ENCODE data around the gene NDUFS7. TPM values are rescaled to one million over a fixed set of nuclear protein-coding genes. Genes with fewer than 3 reads are reported as not detected.
A peak's percentile ranks its signal among the peaks of the same experiment; 100 is the strongest.

NDUFS7 gene
- total RNA-seq, 1 experiment from 2014 or later, result 83.4 TPM

GRCh38 chr19:1407528-1408299 lies 24.0 kb downstream of the NDUFS7 start, which contains the start of gene DAZAP1:
DAZAP1 (plus strand) TSS chr19:1407586; CDS start chr19:1407774, 188 bp downstream.
- H3K4me3 ChIP-seq, result peak within 1 kb of the TSS; percentile 98
- peaks cover 50% of the 10 kb centered on the region for H3K36me3 ChIP-seq
- peak in 1 of 2 experiments; percentile 22 for DNase-seq (ENCODE audit: low read depth in 1 of 2, low spot score in 2 of 2)
- H3K4me1 ChIP-seq (replicated peaks), result peaks cover 39% of the 10 kb centered on the region
- peak within 1 kb of the TSS; percentile 91 for H3K27ac ChIP-seq
- H3K9me3 ChIP-seq (replicated peaks), result no peaks in the 10 kb centered on the region; the same call in 1 of the 2 replicates
- H3K27me3 ChIP-seq (replicated peaks), result no peaks in the 10 kb centered on the region

- H3K9me3 ChIP-seq (replicated peaks), result no peaks in the 10 kb centered on the region; the same call in 1 of the 2 replicates
- peaks cover 58% of the 10 kb centered on the region for H3K36me3 ChIP-seq
- H3K4me3 ChIP-seq, result peak overlapping the region; percentile 98
- no peaks in the 10 kb centered on the region for H3K27me3 ChIP-seq (replicated peaks)
- peak; percentile 64 to 67 for DNase-seq (ENCODE audit: low read depth in 1 of 2, low spot score in 2 of 2)
- H3K4me1 ChIP-seq (replicated peaks), result peaks cover 30% of the 10 kb centered on the region
- H3K27ac ChIP-seq, result peak overlapping the region; percentile 91
These were observed 24.8 kb downstream of the NDUFS7 start for GRCh38 chr19:1408300-1409203.

GRCh38 chr19:1409204-1410005 lies 25.7 kb downstream of the NDUFS7 start:
- Histone ChIP-seq H3K36me3 (peaks cover 67% of the 10 kb centered on the region), H3K4me1 (replicated peaks) (peaks cover 30% of the 10 kb centered on the region), H3K27ac (peak overlapping the region; percentile 91; the same call in 1 of the 2 replicates), H3K9me3 (replicated peaks) (no peaks in the 10 kb centered on the region; the same call in 1 of the 2 replicates), H3K4me3 (peak overlapping the region; percentile 98), H3K27me3 (replicated peaks) (no peaks in the 10 kb centered on the region)
- DNase-seq (ENCODE audit: low read depth in 1 of 2, low spot score in 2 of 2), result no peak

GRCh38 chr19:1410136-1410786 lies 26.6 kb downstream of the NDUFS7 start:
- Histone ChIP-seq H3K4me1 (replicated peaks) (peaks cover 30% of the 10 kb centered on the region), H3K9me3 (replicated peaks) (no peaks in the 10 kb centered on the region; the same call in 1 of the 2 replicates), H3K27me3 (replicated peaks) (no peaks in the 10 kb centered on the region), H3K27ac (no peak overlapping the region), H3K4me3 (no peak overlapping the region), H3K36me3 (peaks cover 71% of the 10 kb centered on the region)
- no peak for DNase-seq (ENCODE audit: low read depth in 1 of 2, low spot score in 2 of 2)

- DNase-seq (ENCODE audit: low read depth in 1 of 2, low spot score in 2 of 2), result no peak
- H3K4me3 ChIP-seq, result no peak overlapping the region
- peaks cover 30% of the 10 kb centered on the region for H3K4me1 ChIP-seq (replicated peaks)
- H3K27me3 ChIP-seq (replicated peaks), result no peaks in the 10 kb centered on the region
- H3K36me3 ChIP-seq, result peaks cover 75% of the 10 kb centered on the region
- no peak overlapping the region for H3K27ac ChIP-seq
- H3K9me3 ChIP-seq (replicated peaks), result no peaks in the 10 kb centered on the region; the same call in 1 of the 2 replicates
These were observed 27.1 kb downstream of the NDUFS7 start for GRCh38 chr19:1410789-1411188.

- no peak for DNase-seq (ENCODE audit: low read depth in 1 of 2, low spot score in 2 of 2)
- no peak overlapping the region for H3K4me3 ChIP-seq
- H3K27ac ChIP-seq, result no peak overlapping the region
- H3K27me3 ChIP-seq (replicated peaks), result no peaks in the 10 kb centered on the region
- H3K36me3 ChIP-seq, result peaks cover 83% of the 10 kb centered on the region
- no peaks in the 10 kb centered on the region; the same call in 1 of the 2 replicates for H3K9me3 ChIP-seq (replicated peaks)
- peaks cover 29% of the 10 kb centered on the region for H3K4me1 ChIP-seq (replicated peaks)
These were observed 27.8 kb downstream of the NDUFS7 start for GRCh38 chr19:1411255-1412191.

GRCh38 chr19:1412323-1412923 lies 28.7 kb downstream of the NDUFS7 start:
- Histone ChIP-seq H3K4me3 (no peak overlapping the region), H3K36me3 (peaks cover 92% of the 10 kb centered on the region), H3K27ac (no peak overlapping the region), H3K9me3 (replicated peaks) (no peaks in the 10 kb centered on the region; the same call in 1 of the 2 replicates), H3K27me3 (replicated peaks) (no peaks in the 10 kb centered on the region), H3K4me1 (replicated peaks) (peaks cover 23% of the 10 kb centered on the region)
- no peak for DNase-seq (ENCODE audit: low read depth in 1 of 2, low spot score in 2 of 2)

- DNase-seq (ENCODE audit: low read depth in 1 of 2, low spot score in 2 of 2), result no peak
- H3K4me1 ChIP-seq (replicated peaks), result peaks cover 23% of the 10 kb centered on the region
- no peak overlapping the region for H3K4me3 ChIP-seq
- no peaks in the 10 kb centered on the region for H3K27me3 ChIP-seq (replicated peaks)
- no peak overlapping the region for H3K27ac ChIP-seq
- no peaks in the 10 kb centered on the region for H3K9me3 ChIP-seq (replicated peaks)
- H3K36me3 ChIP-seq, result peaks cover 92% of the 10 kb centered on the region
These were observed 29.5 kb downstream of the NDUFS7 start for GRCh38 chr19:1412995-1413800.

- Histone ChIP-seq H3K27me3 (replicated peaks) (no peaks in the 10 kb centered on the region), H3K9me3 (replicated peaks) (no peaks in the 10 kb centered on the region), H3K36me3 (peaks cover 83% of the 10 kb centered on the region), H3K27ac (no peak overlapping the region), H3K4me1 (replicated peaks) (no peaks in the 10 kb centered on the region), H3K4me3 (no peak overlapping the region)
- DNase-seq (ENCODE audit: low read depth in 1 of 2, low spot score in 2 of 2), result no peak
These were observed 32.5 kb downstream of the NDUFS7 start for GRCh38 chr19:1416014-1416841.

- DNase-seq (ENCODE audit: low read depth in 1 of 2, low spot score in 2 of 2), result no peak
- no peak overlapping the region for H3K27ac ChIP-seq
- no peaks in the 10 kb centered on the region for H3K9me3 ChIP-seq (replicated peaks)
- H3K4me3 ChIP-seq, result no peak overlapping the region
- no peaks in the 10 kb centered on the region for H3K27me3 ChIP-seq (replicated peaks)
- H3K36me3 ChIP-seq, result peaks cover 84% of the 10 kb centered on the region
- no peaks in the 10 kb centered on the region for H3K4me1 ChIP-seq (replicated peaks)
These were observed 33.4 kb downstream of the NDUFS7 start for GRCh38 chr19:1417145-1417544.
